Stimulated activated CD4-positive, alpha-beta T cell treated with anti-CD3 and anti-CD28 coated beads, Interleukin-4, amount 100 ng/mL, for 48 hours (primary cell): ENCODE measurements around the gene FOXP2.

ENCODE experiments used
- DNase-seq, 2 donors: peaks; one replicate each; pipeline ENCODE4 v3.0.0-alpha.2; 2020; ENCODE audit warnings: low read depth in 2 of 2

FOXP2 gene

GRCh38 chr7:114653364-114654088 is 238.9 kb downstream of the FOXP2 start:
- no peak for DNase-seq

- DNase-seq, result no peak
Measured at GRCh38 chr7:114656466-114656865, 241.9 kb downstream of the FOXP2 start.

- DNase-seq, result no peak
Measured at GRCh38 chr7:114657279-114657678, 242.7 kb downstream of the FOXP2 start.

- no peak for DNase-seq
Measured at GRCh38 chr7:114658216-114658615, 243.6 kb downstream of the FOXP2 start.

GRCh38 chr7:114659409-114660125 is 245.0 kb downstream of the FOXP2 start:
- no peak for DNase-seq

- DNase-seq, result no peak
Measured at GRCh38 chr7:114660126-114660486, 245.5 kb downstream of the FOXP2 start.

- no peak for DNase-seq
Measured at GRCh38 chr7:114660753-114661152, 246.1 kb downstream of the FOXP2 start.

- DNase-seq, result no peak
Measured at GRCh38 chr7:114662002-114662677, 247.5 kb downstream of the FOXP2 start.

- no peak for DNase-seq
Measured at GRCh38 chr7:114663502-114663901, 248.9 kb downstream of the FOXP2 start.

GRCh38 chr7:114670676-114671075 is 256.1 kb downstream of the FOXP2 start:
- DNase-seq, result no peak

GRCh38 chr7:114671563-114672123 is 257.0 kb downstream of the FOXP2 start:
- DNase-seq, result no peak

- DNase-seq, result no peak
Measured at GRCh38 chr7:114678116-114678515, 263.5 kb downstream of the FOXP2 start.

GRCh38 chr7:114687238-114687637 is 272.6 kb downstream of the FOXP2 start:
- DNase-seq, result no peak

GRCh38 chr7:114688443-114689055 is 273.9 kb downstream of the FOXP2 start:
- no peak for DNase-seq

- DNase-seq, result no peak
Measured at GRCh38 chr7:114689406-114689805, 274.8 kb downstream of the FOXP2 start.

GRCh38 chr7:114691605-114692004 is 277.0 kb downstream of the FOXP2 start:
- no peak for DNase-seq

GRCh38 chr7:114695182-114695581 is 280.6 kb downstream of the FOXP2 start:
- no peak for DNase-seq

GRCh38 chr7:114700247-114700928 is 285.8 kb downstream of the FOXP2 start:
- DNase-seq, result no peak

GRCh38 chr7:114703677-114704076 is 289.1 kb downstream of the FOXP2 start:
- DNase-seq, result no peak

- no peak for DNase-seq
Measured at GRCh38 chr7:114708646-114709045, 294.0 kb downstream of the FOXP2 start.

GRCh38 chr7:114710499-114710898 is 295.9 kb downstream of the FOXP2 start:
- no peak for DNase-seq

- DNase-seq, result no peak
Measured at GRCh38 chr7:114711241-114711640, 296.6 kb downstream of the FOXP2 start.
